HG02610 (cell line): ENCODE data around the gene RPL22L1.
"Not testable (repeated sequence)": the region's sequence is repeated elsewhere in the genome, so short reads cannot be mapped to it uniquely, and the experiment has no call there.

ENCODE experiments used
- ATAC-seq: cut with Tn5 transposase; IDR thresholded peaks from one replicate; pipeline ENCODE4 v1.9.1; 2021; ENCODE audit warnings: mild to moderate bottlenecking, moderate library complexity; ENCODE audit not compliant: unreplicated experiment

The RPL22L1 gene

GRCh38 chr3:170836491-170836890 lies 33.5 kb downstream of the RPL22L1 start:
- ATAC-seq: no peak

DNA sequence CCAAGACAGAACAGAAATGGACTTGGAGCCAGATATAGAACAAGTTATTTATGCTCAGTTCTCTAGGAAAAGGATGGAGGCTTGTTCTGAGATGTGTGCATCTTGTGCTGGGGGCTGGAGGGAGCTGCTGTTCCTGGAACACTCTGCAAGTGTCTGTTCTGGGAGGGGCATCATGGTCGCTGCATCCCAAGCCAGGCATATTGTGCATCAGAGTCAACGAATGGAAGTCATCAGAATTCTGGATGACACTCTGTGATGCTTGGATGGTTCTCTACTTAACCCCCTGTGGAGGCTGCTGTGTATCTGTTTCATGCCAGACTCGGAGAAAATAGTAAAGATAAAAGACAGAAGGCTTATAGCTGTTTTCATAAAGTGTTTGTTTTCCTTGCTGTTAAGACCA lies 34.7 kb downstream of the RPL22L1 start:
- ATAC-seq: no peak

- no peak for ATAC-seq
Observed at GRCh38 chr3:170830580-170830979, 39.4 kb downstream of the RPL22L1 start.

GRCh38 chr3:170829546-170830272 lies 40.3 kb downstream of the RPL22L1 start:
- no peak for ATAC-seq

GRCh38 chr3:170826047-170826446 lies 43.9 kb downstream of the RPL22L1 start:
- no peak for ATAC-seq

DNA sequence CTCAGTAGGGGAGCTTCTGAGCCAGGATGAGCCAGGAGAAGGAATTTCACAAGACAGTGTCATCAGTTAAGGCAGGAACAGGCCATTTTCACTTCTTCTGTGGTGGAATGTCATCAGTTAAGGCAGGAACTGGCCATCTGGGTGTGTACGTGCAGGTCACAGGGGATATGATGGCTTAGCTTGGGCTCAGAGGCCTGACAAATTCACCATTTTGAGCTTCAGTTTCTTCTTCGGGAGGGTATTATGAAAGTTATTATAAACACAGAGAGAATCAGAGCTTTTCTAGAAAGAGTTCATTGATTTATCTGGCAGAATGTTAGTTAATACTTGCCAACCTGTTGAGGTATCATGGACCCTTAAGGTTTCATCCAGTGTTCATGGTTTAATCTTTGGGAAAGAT lies 46.4 kb downstream of the RPL22L1 start:
- not testable (repeated sequence) for ATAC-seq

DNA sequence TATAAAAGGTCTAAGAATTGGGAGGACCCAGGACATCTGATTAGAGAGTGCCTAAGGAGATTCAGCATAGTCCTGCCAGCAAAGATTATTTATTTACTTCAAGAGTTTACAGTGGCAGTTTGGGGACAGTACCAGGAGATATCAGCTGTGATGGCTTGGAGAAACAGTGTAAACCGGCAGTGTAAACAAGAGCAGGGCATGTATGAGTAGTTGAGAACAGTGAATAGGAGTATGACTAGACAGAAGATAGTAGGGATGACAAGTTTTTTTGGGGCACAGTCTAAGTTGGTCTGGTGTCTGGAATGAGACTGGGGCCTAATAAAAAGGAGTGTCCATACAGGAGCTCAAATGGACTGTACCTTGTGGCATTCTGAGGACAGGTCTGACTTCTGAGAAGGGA lies 51.7 kb downstream of the RPL22L1 start:
- ATAC-seq: not testable (repeated sequence)

DNA sequence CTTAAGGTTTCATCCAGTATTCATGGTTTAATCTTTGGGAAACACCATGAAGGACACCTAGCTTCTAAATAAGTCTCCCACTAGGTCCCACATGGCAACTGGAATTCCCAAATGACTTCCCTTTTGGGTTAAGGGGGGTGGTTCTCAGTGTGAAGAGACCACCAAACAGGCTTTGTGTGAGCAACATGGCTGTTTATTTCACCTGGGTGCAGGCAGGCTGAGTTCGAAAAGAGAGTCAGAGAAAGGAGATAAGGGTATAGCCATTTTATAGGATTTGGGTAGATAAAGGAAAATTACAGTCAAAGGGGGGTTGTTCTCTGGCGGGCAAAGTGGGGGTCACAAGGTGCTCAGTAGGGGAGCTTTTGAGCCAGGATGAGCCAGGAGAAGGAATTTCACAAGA lies 52.5 kb downstream of the RPL22L1 start:
- ATAC-seq: not testable (repeated sequence)

GRCh38 chr3:170816841-170817240 lies 53.2 kb downstream of the RPL22L1 start:
- no peak for ATAC-seq

GRCh38 chr3:170816341-170816740 lies 53.7 kb downstream of the RPL22L1 start:
- ATAC-seq: no peak

GRCh38 chr3:170815936-170816335 lies 54.1 kb downstream of the RPL22L1 start:
- ATAC-seq: no peak

DNA sequence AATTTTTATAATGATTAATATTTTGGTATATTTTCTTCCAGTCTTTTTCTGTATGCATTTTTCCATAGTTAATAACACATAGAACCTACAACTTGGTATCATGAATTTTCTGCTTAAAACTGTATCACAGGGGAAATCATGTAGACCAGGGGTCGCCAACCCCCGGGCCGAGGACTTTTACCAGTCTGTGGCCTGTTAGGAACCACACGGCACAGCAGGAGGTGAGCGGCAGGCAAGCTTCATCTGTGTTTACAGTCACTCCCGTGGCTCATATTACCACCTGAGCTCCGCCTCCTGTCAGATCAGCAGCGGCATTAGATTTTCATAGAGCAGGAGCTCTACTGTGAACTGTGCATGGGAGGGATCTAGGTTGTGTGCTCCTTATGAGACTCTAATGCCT lies 54.7 kb downstream of the RPL22L1 start:
- ATAC-seq: no peak
